GM18498 (cell line): ENCODE results near the gene CDC42BPA.
"Not testable (repeated sequence)": the region's sequence is repeated elsewhere in the genome, so short reads cannot be mapped to it uniquely, and the experiment has no call there.

ENCODE experiments used
- ATAC-seq: cut with Tn5 transposase; IDR thresholded peaks from one replicate; pipeline ENCODE4 v1.9.1; 2021; ENCODE audit warnings: mild to moderate bottlenecking, moderate library complexity; ENCODE audit not compliant: unreplicated experiment

The CDC42BPA gene

DNA sequence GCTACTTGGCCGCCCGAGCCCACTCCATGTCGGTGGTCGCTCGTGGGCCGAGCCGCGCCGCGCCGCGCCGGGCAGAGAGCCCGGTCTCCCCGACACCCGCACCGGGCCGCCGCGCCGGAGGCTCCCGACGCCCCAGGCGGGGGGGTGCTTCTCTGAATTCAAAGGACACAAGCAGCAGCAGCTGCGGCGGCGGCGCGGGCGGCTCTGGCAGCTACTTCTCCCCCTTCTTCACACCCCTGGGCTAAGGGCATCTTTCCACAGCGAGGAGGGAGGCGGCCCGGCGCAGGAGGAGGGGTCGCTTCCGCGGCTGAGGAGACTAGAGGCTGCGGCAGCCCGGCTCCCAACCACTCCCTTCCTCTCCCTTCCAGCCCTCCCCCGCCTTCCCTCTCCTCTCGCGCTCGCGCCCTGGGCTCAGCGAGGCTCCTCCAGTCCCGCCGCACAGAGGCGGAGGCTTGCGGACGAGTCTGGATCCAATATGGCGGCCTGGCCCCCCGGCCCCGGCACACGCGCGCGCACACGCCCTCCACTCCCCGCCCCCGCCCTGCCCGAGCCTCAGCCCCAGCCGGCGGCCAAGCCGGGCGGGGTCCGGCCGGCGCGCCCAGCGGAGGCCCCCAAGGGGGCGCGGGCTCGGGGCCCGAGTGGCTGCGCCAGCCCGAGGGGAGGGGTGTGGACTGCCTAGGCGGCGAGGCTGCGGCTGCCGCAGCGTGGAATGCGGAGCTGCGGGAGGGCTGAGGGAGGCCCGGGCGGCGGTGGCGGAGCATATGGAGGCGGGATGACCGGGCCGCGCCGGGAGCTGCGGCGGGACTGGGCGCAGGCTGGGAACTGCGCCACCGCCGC is at the start of gene CDC42BPA:
TSS of gene CDC42BPA (minus strand) at position 477 of the 837 bp plus-strand sequence. CDS start 1,310 bp downstream, outside the sequence.
- ATAC-seq = peak; percentile 50

GRCh38 chr1:227368009-227368408 is 49.7 kb upstream of the CDC42BPA start:
- no peak for ATAC-seq

DNA sequence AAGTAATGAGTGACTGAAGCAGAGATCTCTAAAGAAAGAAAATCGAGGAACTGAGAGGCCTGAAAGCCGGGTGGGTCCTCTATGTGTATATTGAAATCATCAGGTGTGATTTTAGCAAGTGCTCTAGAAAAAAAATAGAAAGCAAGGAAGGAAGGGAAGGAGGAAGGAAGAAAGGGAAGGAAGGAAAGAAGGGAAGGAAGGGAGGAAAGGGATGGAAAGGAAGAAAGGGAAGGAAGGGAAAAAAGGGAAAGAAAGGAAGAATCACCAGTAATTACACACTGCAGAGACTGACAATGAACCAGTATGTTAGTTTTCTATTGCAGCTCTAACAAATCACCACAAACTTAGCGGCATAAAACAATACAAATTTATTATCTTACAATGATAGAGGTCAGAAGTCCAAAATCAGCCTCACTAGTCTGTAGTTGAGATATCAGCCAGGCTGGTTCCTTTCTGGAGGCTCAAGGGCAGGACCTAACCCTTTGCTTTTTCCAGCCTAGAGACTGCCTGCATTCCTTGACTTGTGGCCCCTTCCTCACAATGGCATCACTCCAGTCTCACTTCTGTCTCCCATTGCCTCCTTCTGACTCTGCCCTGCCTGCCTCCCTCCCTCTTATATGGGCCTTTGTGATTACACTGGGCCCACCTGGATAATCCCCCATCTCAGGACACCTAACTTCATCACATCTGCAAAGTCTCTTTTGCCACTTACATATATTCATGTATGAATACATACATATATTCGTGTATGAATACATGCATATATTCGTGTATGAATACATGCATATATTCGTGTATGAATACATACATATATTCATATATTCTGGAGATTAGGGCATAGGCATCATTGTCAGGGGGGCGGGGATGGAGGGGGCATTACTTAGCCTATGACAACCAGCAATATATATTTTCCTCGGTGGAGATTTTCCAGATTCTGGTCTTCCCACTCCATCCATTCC is 47.5 kb upstream of the CDC42BPA start:
- no peak for ATAC-seq

- ATAC-seq = no peak
These were observed 46.4 kb upstream of the CDC42BPA start for GRCh38 chr1:227364657-227365056.

DNA sequence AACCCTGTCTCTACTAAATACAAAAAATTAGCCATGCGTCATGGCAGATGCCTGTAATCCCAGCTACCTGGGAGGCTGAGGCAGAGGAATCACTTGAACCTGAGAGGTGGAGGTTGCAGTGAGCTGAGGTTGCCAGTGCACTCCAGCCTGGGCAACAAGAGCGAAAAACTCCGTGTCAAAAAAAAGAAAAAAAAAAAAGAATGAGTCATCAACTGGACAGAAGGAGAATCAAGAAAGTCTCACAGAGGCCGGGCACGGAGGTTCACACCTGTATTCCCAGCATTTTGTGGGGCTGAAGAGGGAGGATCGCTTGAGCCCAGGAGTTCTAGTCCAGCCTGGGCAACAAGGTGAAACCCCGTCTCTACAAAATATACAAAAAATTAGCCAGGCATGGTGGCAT is 45.5 kb upstream of the CDC42BPA start:
- ATAC-seq = no peak

GRCh38 chr1:227362039-227362438 is 43.7 kb upstream of the CDC42BPA start:
- ATAC-seq = no peak

DNA sequence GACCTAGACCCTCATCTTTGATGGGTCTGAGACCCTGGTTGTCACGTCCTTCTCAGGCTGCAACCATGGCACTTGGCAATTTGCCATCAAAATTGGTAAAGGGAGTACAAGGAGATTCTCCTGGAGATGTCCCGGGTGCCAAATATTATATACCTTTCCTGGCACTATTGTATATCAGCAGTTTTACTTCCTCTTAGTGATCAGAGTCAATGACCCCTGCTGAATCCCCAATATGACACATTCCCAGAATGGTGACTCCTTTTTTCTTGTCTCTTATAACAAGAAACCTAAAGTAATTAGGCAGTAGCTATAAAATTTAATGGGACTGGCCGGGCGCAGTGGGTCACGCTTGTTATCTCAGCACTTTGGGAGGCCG is 39.6 kb upstream of the CDC42BPA start:
- no peak for ATAC-seq

DNA sequence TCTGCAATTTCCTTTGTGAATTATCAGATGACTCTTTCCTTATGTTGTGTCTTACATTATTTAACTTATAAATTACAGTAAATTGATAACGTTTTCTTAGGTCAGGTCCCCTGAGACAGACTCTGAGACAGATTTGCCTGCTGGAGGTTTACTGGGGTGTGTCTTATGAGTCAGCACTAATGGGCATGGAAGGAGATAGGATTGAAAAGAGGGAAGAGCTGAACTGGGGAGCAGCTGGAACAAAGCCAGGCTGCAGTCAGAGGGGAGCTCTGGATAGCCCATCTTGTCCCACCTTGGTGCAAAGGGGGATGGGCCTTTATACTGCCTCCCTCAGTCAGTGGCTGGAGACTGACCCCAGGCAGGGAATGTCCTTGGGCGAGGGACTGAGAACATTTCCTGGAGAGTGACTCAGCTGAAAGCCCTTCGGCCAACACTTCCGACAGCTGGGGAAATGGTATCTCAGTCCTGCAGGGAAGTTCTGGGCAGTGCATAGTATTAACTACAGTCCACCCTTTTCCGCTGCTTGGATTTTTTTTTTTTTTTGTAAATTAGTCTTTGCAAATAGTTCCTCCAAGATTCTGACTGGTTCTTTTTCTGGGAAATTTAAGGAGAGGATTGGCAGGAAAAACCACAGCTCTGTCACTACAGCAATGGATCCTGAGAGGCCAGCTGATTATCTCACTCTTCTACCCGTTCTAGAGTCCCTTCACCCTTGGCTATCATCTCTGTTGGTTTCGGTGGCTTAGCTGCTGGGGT is 39.1 kb upstream of the CDC42BPA start:
- ATAC-seq = no peak

GRCh38 chr1:227356620-227357146 is 38.4 kb upstream of the CDC42BPA start:
- ATAC-seq = no peak

- no peak for ATAC-seq
These were observed 37.4 kb upstream of the CDC42BPA start for GRCh38 chr1:227355542-227356245.

DNA sequence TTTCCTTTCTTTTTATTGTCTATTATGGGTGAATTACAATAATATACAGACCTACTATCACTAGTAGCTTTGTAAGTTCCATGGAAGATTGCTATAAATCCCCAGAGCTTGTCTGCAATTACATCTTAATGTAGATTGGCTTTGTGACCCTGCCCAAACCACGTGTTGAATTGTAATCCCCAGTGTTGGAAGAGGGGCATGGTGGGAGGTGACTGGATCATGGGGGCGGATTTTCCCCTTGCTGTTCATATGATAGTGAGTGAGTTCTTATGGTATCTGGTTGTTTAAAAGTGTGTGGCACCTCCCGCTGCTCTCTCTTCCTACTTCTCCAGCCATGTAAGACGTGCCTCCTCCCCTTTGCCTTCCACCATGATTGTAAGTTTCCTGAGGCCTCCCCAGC is 34.9 kb upstream of the CDC42BPA start:
- ATAC-seq = no peak

- ATAC-seq = not testable (repeated sequence)
These were observed 33.9 kb upstream of the CDC42BPA start for GRCh38 chr1:227352164-227352563.

DNA sequence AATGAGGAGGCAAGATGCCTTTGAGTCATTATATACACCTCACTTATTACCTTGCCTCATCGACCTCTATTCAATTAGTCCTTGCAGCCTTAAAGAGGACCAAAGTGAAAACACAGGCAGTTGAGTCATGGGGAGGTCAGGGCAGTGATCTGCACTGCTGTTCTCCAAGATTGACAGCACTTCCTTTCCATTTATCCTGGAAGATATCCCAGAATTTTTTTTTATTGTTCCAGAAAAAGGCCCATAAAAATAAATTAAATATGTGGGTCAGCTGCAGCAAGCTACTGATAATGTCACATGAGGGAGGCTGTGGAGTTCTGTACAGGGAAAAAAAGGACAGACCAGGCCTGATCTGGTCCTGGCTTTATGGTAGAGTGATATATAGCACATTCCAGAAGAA is 33.2 kb upstream of the CDC42BPA start:
- no peak for ATAC-seq

GRCh38 chr1:227349967-227350366 is 31.7 kb upstream of the CDC42BPA start:
- ATAC-seq = no peak

GRCh38 chr1:227343727-227344551 is 25.6 kb upstream of the CDC42BPA start:
- no peak for ATAC-seq

- no peak for ATAC-seq
These were observed 24.9 kb upstream of the CDC42BPA start for GRCh38 chr1:227343206-227343605.

DNA sequence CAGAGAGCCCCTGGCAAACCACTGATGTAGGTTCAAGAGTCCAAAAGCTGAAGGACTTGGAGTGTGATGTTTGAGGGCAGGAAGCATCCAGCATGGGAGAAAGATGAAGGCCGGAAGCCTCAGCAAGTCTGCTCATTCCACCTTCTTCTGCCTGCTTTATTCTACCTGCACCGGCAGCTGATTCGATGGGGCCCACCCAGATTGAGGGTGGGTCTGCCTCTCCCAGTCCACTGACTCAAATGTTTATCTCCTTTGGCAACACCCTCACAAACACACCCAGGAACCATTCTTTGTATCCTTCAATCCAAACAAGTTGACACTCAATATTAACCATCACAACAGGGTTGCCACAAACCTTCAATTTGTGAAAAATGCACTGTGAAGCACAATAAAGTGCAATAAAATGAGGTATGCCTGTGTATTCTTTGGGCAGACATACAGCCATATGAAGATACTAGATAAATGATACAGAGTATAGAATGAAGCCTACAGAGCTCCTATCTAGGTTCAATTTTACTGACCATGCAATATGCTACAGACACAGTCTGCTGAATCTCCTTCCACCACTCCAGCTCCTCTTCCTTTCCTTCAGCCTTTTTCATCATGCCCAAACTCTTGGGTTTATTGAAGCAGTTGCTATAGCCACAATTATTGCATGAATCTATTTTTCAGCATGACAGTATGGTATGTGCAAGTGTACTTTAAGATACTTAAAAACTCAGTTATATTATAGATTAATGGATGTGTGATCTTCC is 24.0 kb upstream of the CDC42BPA start:
- ATAC-seq = no peak

- ATAC-seq = not testable (repeated sequence)
These were observed 17.8 kb upstream of the CDC42BPA start for GRCh38 chr1:227336136-227336535.
